Smooth muscle cell (in vitro differentiated cells): ENCODE results near the gene ZMYND10. TPM values are rescaled to one million over a fixed set of nuclear protein-coding genes. Genes with fewer than 3 reads are reported as not detected.

Source experiments
- DNase-seq: peaks from one replicate; lab custom pipeline; 2025; ENCODE audit not compliant: unreplicated experiment; lab: John Stamatoyannopoulos, UW
- H2AFZ ChIP-seq: fragments of 200-600 bp; sonication (generic); 2 replicates; pipeline ENCODE4 v1.6.0; 2016; ENCODE audit warnings: antibody characterized with exemption, low read depth, mild to moderate bottlenecking
- H3F3A ChIP-seq: fragments of 200-600 bp; sonication (generic); 2 replicates; pipeline ENCODE4 v1.6.0; 2017; ENCODE audit warnings: antibody characterized with exemption, low read depth
- H3K27ac ChIP-seq: fragments of 200-600 bp; sonication (generic); 2 replicates; pipeline ENCODE4 v1.5.1; 2016; ENCODE audit warnings: low read depth, mild to moderate bottlenecking
- H3K27me3 ChIP-seq: fragments of 200-600 bp; sonication (generic); 2 replicates; pipeline ENCODE4 v1.6.1; 2016; ENCODE audit warnings: low read depth, mild to moderate bottlenecking
- H3K36me3 ChIP-seq: fragments of 200-600 bp; sonication (generic); 2 replicates; pipeline ENCODE4 v1.5.1; 2016; ENCODE audit warnings: low read depth
- H3K4me1 ChIP-seq: fragments of 200-600 bp; sonication (generic); 2 replicates; pipeline ENCODE4 v1.5.1; 2016; ENCODE audit warnings: low read depth
- H3K4me2 ChIP-seq: fragments of 200-600 bp; sonication (generic); 2 replicates; pipeline ENCODE4 v1.6.0; 2016; ENCODE audit warnings: mild to moderate bottlenecking
- H3K4me3 ChIP-seq: fragments of 200-600 bp; sonication (generic); 2 replicates; pipeline ENCODE4 v1.5.1; 2016; ENCODE audit warnings: mild to moderate bottlenecking
- H3K79me2 ChIP-seq: fragments of 200-600 bp; sonication (generic); 2 replicates; pipeline ENCODE4 v1.6.0; 2016; ENCODE audit warnings: low read depth, mild to moderate bottlenecking
- H3K9ac ChIP-seq: fragments of 200-600 bp; sonication (generic); 2 replicates; pipeline ENCODE4 v1.6.0; 2016; ENCODE audit warnings: low read depth
- H3K9me3 ChIP-seq: fragments of 200-600 bp; sonication (generic); replicated peaks from 2 replicates; pipeline ENCODE4 v1.5.1; 2016; ENCODE audit warnings: low read depth
- H4K20me1 ChIP-seq: fragments of 200-600 bp; sonication (generic); 2 replicates; pipeline ENCODE4 v1.6.0; 2016; ENCODE audit warnings: low read depth
- WGBS: methylation state at CpG from one replicate; pipeline ENCODE4 v1.1.7; 2016; ENCODE audit warnings: low lambda C conversion rate; 5-methylcytosine and 5-hydroxymethylcytosine counted together
- polyA plus RNA-seq: library from polyadenylated mRNA; unstranded; fragments of >200 nt; fragmentation: Nextera tagmentation; extraction: Ambion mirVana; gene quantifications from 2 replicates; pipeline ENCODE4 v1.2.1, GENCODE V29; 2016
- total RNA-seq: library from RNA; depleted of rRNA; stranded (reverse); fragments of >200 nt; gene quantifications from 2 replicates; pipeline ENCODE4 v1.2.3, GENCODE V29; 2014
- TF ChIP-seq, protein P1 (sequence below): fragments of 200-600 bp; sonication (generic); IDR thresholded peaks from 2 replicates; pipeline ENCODE4 v1.5.1; 2017; ENCODE audit warnings: borderline replicate concordance, mild to moderate bottlenecking, antibody characterized with exemption; ENCODE audit not compliant: insufficient read depth, poor library complexity, severe bottlenecking

ZMYND10 gene
- total and polyA plus RNA-seq, 2 experiments from 2014 or later, result 0.27 to 1.7 TPM

DNA sequence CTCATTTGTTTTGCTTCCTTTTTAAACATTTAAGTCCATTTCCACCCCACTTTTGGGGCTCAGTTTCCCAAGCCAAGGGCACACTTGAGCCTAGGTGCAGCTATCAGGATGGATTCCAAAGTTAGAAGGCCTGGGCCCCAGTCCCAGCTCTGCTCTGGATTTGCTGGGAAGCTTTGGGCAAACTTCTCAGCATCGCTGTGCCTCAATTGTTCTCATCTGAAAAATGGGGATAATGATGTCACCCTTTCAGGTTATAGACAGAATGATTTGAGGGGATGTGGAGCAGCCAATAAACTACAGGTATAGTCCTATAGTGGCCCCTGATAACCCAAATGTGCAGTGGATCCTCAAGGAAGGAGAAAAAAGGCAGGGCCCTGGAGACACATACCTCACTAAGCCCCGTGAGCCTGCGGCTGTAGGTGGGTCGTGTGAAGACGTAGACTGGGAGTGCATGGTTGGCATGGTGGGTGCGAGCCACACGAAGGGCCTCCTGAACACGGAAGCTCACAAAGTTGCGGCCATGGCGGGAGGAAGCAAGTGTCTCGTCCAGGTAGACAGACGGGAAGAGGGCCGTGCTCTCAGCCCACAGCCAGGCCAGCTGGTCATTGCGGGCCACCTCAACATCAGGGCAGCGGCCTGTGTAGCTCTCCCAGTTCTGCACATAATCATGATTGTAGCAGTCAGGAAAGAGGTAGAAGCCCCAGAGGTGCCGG lies 26.2 kb downstream of the ZMYND10 start:
- TF ChIP-seq, protein P1, sequence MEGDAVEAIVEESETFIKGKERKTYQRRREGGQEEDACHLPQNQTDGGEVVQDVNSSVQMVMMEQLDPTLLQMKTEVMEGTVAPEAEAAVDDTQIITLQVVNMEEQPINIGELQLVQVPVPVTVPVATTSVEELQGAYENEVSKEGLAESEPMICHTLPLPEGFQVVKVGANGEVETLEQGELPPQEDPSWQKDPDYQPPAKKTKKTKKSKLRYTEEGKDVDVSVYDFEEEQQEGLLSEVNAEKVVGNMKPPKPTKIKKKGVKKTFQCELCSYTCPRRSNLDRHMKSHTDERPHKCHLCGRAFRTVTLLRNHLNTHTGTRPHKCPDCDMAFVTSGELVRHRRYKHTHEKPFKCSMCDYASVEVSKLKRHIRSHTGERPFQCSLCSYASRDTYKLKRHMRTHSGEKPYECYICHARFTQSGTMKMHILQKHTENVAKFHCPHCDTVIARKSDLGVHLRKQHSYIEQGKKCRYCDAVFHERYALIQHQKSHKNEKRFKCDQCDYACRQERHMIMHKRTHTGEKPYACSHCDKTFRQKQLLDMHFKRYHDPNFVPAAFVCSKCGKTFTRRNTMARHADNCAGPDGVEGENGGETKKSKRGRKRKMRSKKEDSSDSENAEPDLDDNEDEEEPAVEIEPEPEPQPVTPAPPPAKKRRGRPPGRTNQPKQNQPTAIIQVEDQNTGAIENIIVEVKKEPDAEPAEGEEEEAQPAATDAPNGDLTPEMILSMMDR, result no peak
- H3F3A ChIP-seq, result peaks cover 6% of the 10 kb centered on the region
- H3K27ac ChIP-seq, result no peak overlapping the region
- H4K20me1 ChIP-seq, result peaks cover 18% of the 10 kb centered on the region
- peaks cover 17% of the 10 kb centered on the region for H3K4me1 ChIP-seq
- no peaks in the 10 kb centered on the region for H3K27me3 ChIP-seq
- no peaks in the 10 kb centered on the region for H3K36me3 ChIP-seq
- peak overlapping the region; percentile 88 for H3K4me2 ChIP-seq
- DNase-seq, result no peak
- 98% methylated on average over 16 of the region's 16 CpGs for whole genome bisulfite sequencing
- peaks cover 20% of the 10 kb centered on the region for H3K79me2 ChIP-seq
- no peak overlapping the region for H3K4me3 ChIP-seq
- H2AFZ ChIP-seq, result no peak overlapping the region
- H3K9ac ChIP-seq, result no peak overlapping the region
- H3K9me3 ChIP-seq, result no peaks in the 10 kb centered on the region

DNA sequence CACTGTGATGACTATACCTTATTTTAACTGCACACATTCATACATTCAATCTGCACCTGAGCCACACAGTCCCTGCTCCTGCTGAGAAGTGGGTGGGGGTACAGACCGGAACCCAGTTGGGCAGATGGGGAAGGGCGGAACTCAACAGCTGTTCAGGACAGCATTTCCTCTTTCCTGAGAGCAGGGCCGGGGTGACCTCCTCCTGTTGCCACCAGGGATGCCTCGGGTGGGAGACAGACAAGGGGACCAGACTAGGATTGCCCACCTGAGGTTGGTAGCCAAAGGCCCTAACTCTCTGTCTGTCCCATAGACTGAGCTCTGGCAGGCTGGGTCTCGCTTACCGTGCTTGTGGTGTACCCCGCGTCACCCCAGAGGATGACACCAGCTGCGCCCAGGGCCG lies 26.9 kb downstream of the ZMYND10 start:
- Histone ChIP-seq H2AFZ (no peak overlapping the region), H3K36me3 (no peaks in the 10 kb centered on the region), H3K4me3 (no peak overlapping the region), H3K4me1 (peaks cover 17% of the 10 kb centered on the region), H3K27me3 (no peaks in the 10 kb centered on the region), H3K9me3 (no peaks in the 10 kb centered on the region), H3K9ac (no peak overlapping the region), H3K4me2 (no peak overlapping the region), H4K20me1 (peaks cover 24% of the 10 kb centered on the region), H3K27ac (no peak overlapping the region), H3F3A (peaks cover 6% of the 10 kb centered on the region), H3K79me2 (peaks cover 20% of the 10 kb centered on the region)
- TF ChIP-seq, protein P1, result no peak
- 96% methylated on average over 10 of the region's 10 CpGs for WGBS
- no peak for DNase-seq

DNA sequence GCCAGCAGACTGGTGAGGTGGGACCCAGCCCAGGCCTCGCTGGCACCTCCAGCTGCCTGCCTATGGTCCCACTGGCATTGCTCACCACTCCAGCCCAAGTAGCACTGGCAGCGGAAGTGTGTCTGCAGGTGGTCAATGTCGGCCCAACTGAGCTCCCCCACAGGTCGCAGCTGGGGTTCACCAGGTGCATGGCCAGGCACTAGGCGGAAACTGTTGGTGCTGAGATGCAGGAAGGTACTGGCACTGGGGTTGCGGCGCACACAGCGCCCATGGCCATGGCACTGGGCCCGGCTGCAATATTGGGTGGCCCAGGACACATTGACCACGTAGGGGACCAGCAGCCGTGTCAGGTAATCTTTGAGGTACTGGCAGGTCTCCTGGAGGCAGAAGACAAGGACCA lies 27.4 kb downstream of the ZMYND10 start:
- Histone ChIP-seq H3K36me3 (no peaks in the 10 kb centered on the region), H3K4me1 (peaks cover 17% of the 10 kb centered on the region), H2AFZ (no peak overlapping the region), H3K9ac (no peak overlapping the region), H4K20me1 (peaks cover 24% of the 10 kb centered on the region), H3K4me2 (no peak overlapping the region), H3K79me2 (peaks cover 20% of the 10 kb centered on the region), H3K9me3 (no peaks in the 10 kb centered on the region), H3K4me3 (no peak overlapping the region), H3K27me3 (no peaks in the 10 kb centered on the region), H3K27ac (peak overlapping the region; percentile 75), H3F3A (peaks cover 2% of the 10 kb centered on the region)
- 98% methylated on average over 11 of the region's 11 CpGs for WGBS
- TF ChIP-seq, protein P1, result no peak
- DNase-seq, result no peak

DNA sequence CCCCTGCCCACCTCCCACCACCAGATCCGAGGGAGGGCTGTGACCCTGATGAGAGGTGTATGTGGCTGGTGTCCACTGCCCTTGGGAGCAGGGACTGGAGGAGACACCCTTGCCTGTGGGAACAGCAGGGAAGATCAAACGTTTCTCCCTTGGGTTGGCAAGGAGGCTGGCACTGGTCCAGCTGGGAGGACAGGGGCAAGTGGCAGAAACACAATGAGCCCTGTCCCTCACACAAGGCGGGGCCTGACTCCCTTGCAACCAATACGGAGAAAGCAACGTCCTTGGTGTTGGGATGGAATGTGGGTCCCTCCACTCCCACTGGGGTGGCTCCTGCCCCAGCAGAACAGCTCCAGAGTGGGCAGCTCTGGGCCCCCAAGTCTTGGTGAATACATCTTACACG lies 28.2 kb downstream of the ZMYND10 start:
- Histone ChIP-seq H3F3A (no peaks in the 10 kb centered on the region), H3K4me1 (peaks cover 13% of the 10 kb centered on the region), H3K9ac (peak overlapping the region; percentile 44), H3K27me3 (no peaks in the 10 kb centered on the region), H3K36me3 (no peaks in the 10 kb centered on the region), H2AFZ (no peak overlapping the region), H3K4me2 (no peak overlapping the region), H3K4me3 (no peak overlapping the region), H3K79me2 (peaks cover 20% of the 10 kb centered on the region), H3K9me3 (no peaks in the 10 kb centered on the region), H4K20me1 (peaks cover 24% of the 10 kb centered on the region), H3K27ac (peak overlapping the region; percentile 75)
- DNase-seq, result no peak
- TF ChIP-seq, protein P1, result no peak
- 84% methylated on average over 6 of the region's 6 CpGs for WGBS
